HepG2 (cell line): ENCODE measurements around the gene CASP6. TPM values are rescaled to one million over a fixed set of nuclear protein-coding genes. Genes with fewer than 3 reads are reported as not detected.

Source experiments
- ATAC-seq: fragments of 200-7000 bp; cut with Tn5 transposase; 3 replicates; pipeline ENCODE4 v1.9.1; 2020; ENCODE audit warnings: mild to moderate bottlenecking, moderate library complexity
- BruUV-seq: library from RNA; stranded (reverse); fragments of 400-500 nt; replicated peaks from 2 replicates; lab custom pipeline; 2021; lab: Mats Ljungman, UMichigan
- CTCF ChIA-PET: fragments of 300-600 bp; formaldehyde crosslinking; extraction: SDS; loops from one replicate; lab custom pipeline; 2021; ENCODE audit warnings: low total read pairs, inconsistent platforms, low intra/inter-chr PET ratio; lab: Yijun Ruan, JAX
- POLR2A ChIA-PET: fragments of 350-600 bp; sonication (Branson Sonifier 250); formaldehyde crosslinking; loops from one replicate; lab custom pipeline; 2020; ENCODE audit warnings: antibody characterized with exemption, inconsistent platforms; lab: Yijun Ruan, JAX
- DNase-seq: peaks from one replicate; pipeline ENCODE4 v3.0.0-alpha.2; 2015; ENCODE audit warnings: low spot score
- FAIRE-seq: peaks from 3 replicates; lab custom pipeline; 2011; peaks lifted over from hg19 to GRCh38; lab: Jason Lieb, UNC
- H2AFZ ChIP-seq: one replicate; pipeline ENCODE4 v1.6.1; 2011; ENCODE audit warnings: low read length, inconsistent platforms
- H3K27ac ChIP-seq: fragments of 300-600 bp; 3 replicates; pipeline ENCODE4 v1.8.0; 2011; ENCODE audit warnings: mixed run types, mild to moderate bottlenecking, mixed read lengths, low read length, inconsistent platforms; ENCODE audit not compliant: insufficient read depth; ENCODE audit errors: extremely low read length
- H3K27me3 ChIP-seq, 2 experiments: fragments of 200-600 bp in 1 of 2; 2 replicates in 1 of 2; 3 replicates in 1 of 2; pipeline versions ENCODE4 v1.6.0 to v1.8.0; 2011; ENCODE audit warnings: low read length in 2 of 2, mild to moderate bottlenecking in 2 of 2, moderate library complexity in 2 of 2, inconsistent platforms in 1 of 2; ENCODE audit not compliant: insufficient read depth in 2 of 2, control insufficient read depth in 1 of 2
- H3K36me3 ChIP-seq, 2 experiments: fragments of 200-600 bp in 1 of 2; replicated peaks in 1 of 2; 2 replicates in 1 of 2; 3 replicates in 1 of 2; pipeline versions ENCODE4 v1.5.1 to v1.8.0; 2011; ENCODE audit warnings: low read length in 2 of 2, inconsistent platforms in 1 of 2; ENCODE audit not compliant: insufficient read depth in 2 of 2, control insufficient read depth in 1 of 2
- H3K4me1 ChIP-seq: 2 replicates; pipeline ENCODE4 v1.5.1; 2012; ENCODE audit warnings: low read length, inconsistent platforms; ENCODE audit not compliant: insufficient read depth
- H3K4me2 ChIP-seq: 2 replicates; pipeline ENCODE4 v1.6.0; 2011; ENCODE audit warnings: low read depth, low read length, inconsistent platforms
- H3K4me3 ChIP-seq, 3 experiments: fragments of 200-600 bp in 1 of 3; sonication (generic), shearing (Covaris generic) in 1 of 3; replicated peaks in 1 of 3; 2 replicates each; pipeline ENCODE4 v1.5.1; 2011 to 2016; ENCODE audit warnings: low read length in 3 of 3, inconsistent platforms in 2 of 3, low read depth in 2 of 3, mild to moderate bottlenecking in 2 of 3, control low read depth in 1 of 3, mixed read lengths in 1 of 3; ENCODE audit not compliant: insufficient read depth in 1 of 3
- H3K79me2 ChIP-seq: one replicate; pipeline ENCODE4 v1.6.1; 2011; ENCODE audit warnings: low read length, inconsistent platforms; ENCODE audit not compliant: insufficient read depth
- H3K9ac ChIP-seq: 2 replicates; pipeline ENCODE4 v1.6.0; 2011; ENCODE audit warnings: mild to moderate bottlenecking, low read depth, low read length, inconsistent platforms; ENCODE audit not compliant: insufficient read depth
- H3K9me3 ChIP-seq: 2 replicates; pipeline ENCODE4 v1.5.1; 2012; ENCODE audit warnings: mild to moderate bottlenecking, low read length
- H4K20me1 ChIP-seq: 2 replicates; pipeline ENCODE4 v1.6.0; 2011; ENCODE audit warnings: inconsistent platforms, mild to moderate bottlenecking, low read length, moderate library complexity; ENCODE audit not compliant: insufficient read depth
- MAFF ChIP-seq: IDR thresholded peaks from 2 replicates; pipeline ENCODE4 v1.6.1; 2011; ENCODE audit warnings: low read depth, low read length, improper control_type of control experiment
- MAFK ChIP-seq, 2 experiments: IDR thresholded peaks in 1 of 2; conservative IDR thresholded peaks in 1 of 2; 2 replicates each; pipeline ENCODE4 v1.6.1; 2011; ENCODE audit warnings: improper control_type of control experiment in 2 of 2, low read length in 2 of 2
- STAG1 ChIP-seq: sonication (generic); formaldehyde crosslinking; IDR thresholded peaks from 2 replicates; pipeline ENCODE4 v1.4.0; 2020; ENCODE audit warnings: missing genetic modification reagents
- ZNF10 ChIP-seq: sonication (generic); formaldehyde crosslinking; IDR thresholded peaks from 2 replicates; pipeline ENCODE4 v1.4.0; 2020; ENCODE audit warnings: mild to moderate bottlenecking, low read depth, missing genetic modification reagents, borderline replicate concordance
- ZNF121 ChIP-seq: sonication (generic); formaldehyde crosslinking; IDR thresholded peaks from 2 replicates; pipeline ENCODE4 v1.5.0; 2020; ENCODE audit warnings: mild to moderate bottlenecking, missing genetic modification reagents
- ZNF138 ChIP-seq: sonication (generic); formaldehyde crosslinking; IDR thresholded peaks from 2 replicates; pipeline ENCODE4 v1.5.0; 2020; ENCODE audit warnings: mild to moderate bottlenecking, low read depth, missing genetic modification reagents
- WGBS: methylation state at CpG from one replicate; pipeline ENCODE4 v1.1.6; 2017; ENCODE audit warnings: low lambda C conversion rate; 5-methylcytosine and 5-hydroxymethylcytosine counted together
- in situ Hi-C: cut with HindIII; loops from 2 replicates; pipeline ENCODE4 v1.10.0; 2017; ENCODE audit warnings: low pct_unique_long_range_greater_than_20kb; ENCODE audit not compliant: extremely low pct_ligation_motif_present
- intact Hi-C: fragments of 100-400 bp; cut with micrococcal nuclease; formaldehyde crosslinking; loops from one replicate; pipeline ENCODE4 v1.10.0; 2022; ENCODE audit not compliant: unreplicated experiment
- polyA plus RNA-seq, 8 experiments: library from polyadenylated mRNA; depleted of rRNA in 3 of 8; stranded (reverse) in 7 of 8; unstranded in 1 of 8; fragments of >200 nt; fragmentation: Illumina TruSeq in 4 of 8; extraction: Trizol in 4 of 8; gene quantifications; 2 replicates each; pipeline versions ENCODE4 v1.2.1 to v1.2.3, GENCODE V29; 2011 to 2016; ENCODE audit warnings: low read depth in 4 of 8, missing spikeins in 1 of 8, mixed read lengths in 1 of 8; ENCODE audit not compliant: insufficient read depth in 1 of 8
- total RNA-seq, 5 experiments: library from RNA; depleted of rRNA; stranded (reverse); fragments of >200 nt; fragmentation: Illumina TruSeq; extraction: Trizol; gene quantifications; 2 replicates each; pipeline ENCODE4 v1.2.3, GENCODE V29; 2016; ENCODE audit warnings: low read depth in 1 of 5
- TF ChIP-seq, protein P1 (sequence below): sonication (generic); formaldehyde crosslinking; IDR thresholded peaks from 2 replicates; pipeline ENCODE4 v1.5.0; 2020; ENCODE audit warnings: missing genetic modification reagents

CASP6 gene
- total and polyA plus RNA-seq, 2 of the 13 experiments (the other 11 are each of a cell fraction or from before 2014, with no cell fraction given), result 19.7 to 34.6 TPM

DNA sequence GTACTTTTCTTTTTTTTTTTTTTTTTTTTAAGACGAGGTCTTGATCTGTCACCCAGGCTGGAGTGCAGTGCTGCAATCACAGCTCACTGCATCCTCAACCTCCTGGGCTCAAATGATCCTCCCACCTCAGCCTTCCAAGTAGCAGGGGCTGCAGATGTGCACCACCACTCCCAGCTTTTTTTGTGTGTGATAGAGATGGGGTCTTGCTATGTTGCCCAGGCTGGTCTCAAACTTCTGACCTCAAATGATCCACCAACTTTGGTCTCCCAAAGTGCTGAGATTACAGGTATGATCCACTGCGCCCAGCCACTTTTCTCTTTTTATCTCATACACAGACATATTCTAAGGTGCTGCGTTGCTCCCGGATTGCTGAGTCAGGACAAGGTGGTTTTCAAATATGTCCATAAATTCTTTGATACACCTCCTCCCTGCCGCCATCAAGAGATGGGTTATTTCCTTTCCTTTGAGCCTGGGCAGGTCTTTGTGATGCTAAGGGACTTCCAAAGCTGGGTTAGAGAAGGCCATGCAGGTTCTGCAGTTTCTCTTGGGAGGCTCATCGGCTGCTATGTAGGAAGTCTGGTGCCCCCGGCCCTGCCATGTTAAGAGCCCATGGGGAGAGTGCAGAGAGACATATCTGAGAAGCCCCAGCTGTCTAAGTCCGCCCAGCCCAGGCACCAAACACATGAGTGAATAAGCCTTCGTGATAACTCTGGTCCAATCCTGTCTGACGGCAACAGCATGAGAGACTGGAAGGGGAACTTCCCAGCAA is 35.0 kb upstream of the CASP6 start:
- H4K20me1 ChIP-seq, result no peaks in the 10 kb centered on the region
- TF ChIP-seq ZNF121, result peak; percentile 64; the same call in 1 of the 2 replicates
- peak in 1 of 2 experiments; percentile 62; a peak in 1 of 4 replicates for TF ChIP-seq MAFK (conservative IDR thresholded peaks at IDR 0.05 in 1 of 2, IDR thresholded peaks at IDR 0.05 in 1 of 2; ENCODE audit: low read length in 2 of 2)
- TF ChIP-seq MAFF, result peak; percentile 20; the same call in 1 of the 2 replicates
- TF ChIP-seq STAG1 (CRISPR knock-in tag), result no peak
- H3K4me2 ChIP-seq, result no peak overlapping the region
- no peaks in the 10 kb centered on the region for H3K4me1 ChIP-seq
- ATAC-seq, result no peak
- H3K27ac ChIP-seq, result no peak overlapping the region
- no peak overlapping the region for H3K4me3 ChIP-seq
- no peaks in the 10 kb centered on the region for H3K27me3 ChIP-seq
- in situ Hi-C loops (no loop called here), intact Hi-C loops (no loop called here)
- no peak overlapping the region for H2AFZ ChIP-seq
- H3K36me3 ChIP-seq, result peaks cover 2 to 26% of the 10 kb centered on the region in 2 experiments
- ChIA-PET POLR2A (no interaction called here), CTCF (no interaction called here)
- no peak for FAIRE-seq
- no peak overlapping the region for H3K9ac ChIP-seq
- H3K9me3 ChIP-seq, result no peaks in the 10 kb centered on the region
- 98% methylated on average over 10 of the region's 10 CpGs for WGBS
- DNase-seq, result no peak
- no TSS peak for BruUV-seq
- no peaks in the 10 kb centered on the region for H3K79me2 ChIP-seq

DNA sequence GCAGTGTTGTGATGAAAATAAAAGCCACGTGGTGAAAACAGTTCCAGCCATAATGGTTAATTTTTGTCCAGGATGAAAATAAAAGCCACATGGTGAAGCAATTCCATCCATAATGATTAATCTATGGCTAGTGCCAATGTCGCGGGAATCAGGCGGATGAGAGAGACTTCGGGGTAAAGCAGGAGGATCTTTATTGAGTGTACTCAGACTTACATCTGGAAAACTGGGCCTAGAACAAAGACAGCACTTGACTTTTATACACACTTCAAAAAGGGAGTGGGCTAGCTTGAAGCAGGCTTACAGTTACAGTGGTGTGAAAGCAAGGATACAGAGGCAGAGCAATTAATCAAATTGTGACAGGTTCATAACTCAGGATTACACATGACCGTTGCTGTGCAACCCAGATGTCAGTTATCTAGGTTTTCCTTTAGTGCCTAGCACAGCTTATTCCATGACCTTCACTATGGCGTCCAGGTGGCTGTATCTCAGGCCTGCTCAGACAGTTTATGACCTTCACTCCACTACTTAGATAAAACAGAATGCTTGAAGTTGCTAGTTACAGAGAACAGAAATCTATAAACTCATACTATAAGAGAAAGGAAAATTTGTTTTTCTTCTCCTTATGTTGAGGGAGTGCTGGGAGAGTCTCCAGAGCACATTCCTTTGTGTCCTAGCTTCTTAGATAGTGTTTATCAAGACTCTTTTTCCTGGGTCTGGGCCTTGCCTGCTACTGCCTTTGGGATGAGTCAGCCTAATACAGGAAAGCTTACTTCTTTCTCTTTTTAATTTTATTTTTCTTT is 32.5 kb upstream of the CASP6 start:
- no peak overlapping the region for H3K27ac ChIP-seq
- FAIRE-seq, result no peak
- in situ Hi-C loops, result no loop called here

More for the DNA sequence above, 32.5 kb upstream of the CASP6 start:
- intact Hi-C loops, result no loop called here
- DNase-seq (no peak), ATAC-seq (no peak)
- H3K9ac ChIP-seq, result no peak overlapping the region
- TF ChIP-seq ZNF10 (CRISPR knock-in tag) (no peak), ZNF138 (CRISPR knock-in tag) (no peak)
- TF ChIP-seq, protein P1, sequence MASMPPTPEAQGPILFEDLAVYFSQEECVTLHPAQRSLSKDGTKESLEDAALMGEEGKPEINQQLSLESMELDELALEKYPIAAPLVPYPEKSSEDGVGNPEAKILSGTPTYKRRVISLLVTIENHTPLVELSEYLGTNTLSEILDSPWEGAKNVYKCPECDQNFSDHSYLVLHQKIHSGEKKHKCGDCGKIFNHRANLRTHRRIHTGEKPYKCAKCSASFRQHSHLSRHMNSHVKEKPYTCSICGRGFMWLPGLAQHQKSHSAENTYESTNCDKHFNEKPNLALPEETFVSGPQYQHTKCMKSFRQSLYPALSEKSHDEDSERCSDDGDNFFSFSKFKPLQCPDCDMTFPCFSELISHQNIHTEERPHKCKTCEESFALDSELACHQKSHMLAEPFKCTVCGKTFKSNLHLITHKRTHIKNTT (CRISPR knock-in tag), result no peak
- H2AFZ ChIP-seq, result no peak overlapping the region
- H3K79me2 ChIP-seq, result no peaks in the 10 kb centered on the region
- no peaks in the 10 kb centered on the region for H3K4me1 ChIP-seq
- no peak overlapping the region for H3K4me3 ChIP-seq
- WGBS, result 92% methylated on average over 7 of the region's 7 CpGs
- H3K4me2 ChIP-seq, result no peak overlapping the region
- BruUV-seq, result no TSS peak
- no peaks in the 10 kb centered on the region for H4K20me1 ChIP-seq
- H3K9me3 ChIP-seq, result no peaks in the 10 kb centered on the region
- peaks cover 0 to 2% of the 10 kb centered on the region in 2 experiments; a peak in 2 of 5 replicates for H3K36me3 ChIP-seq
- ChIA-PET POLR2A (no interaction called here), CTCF (no interaction called here)
- H3K27me3 ChIP-seq, result no peaks in the 10 kb centered on the region
